HEK293 (cell line): Measurements from ENCODE around the gene OR5L2.

ENCODE experiments used
- ZBTB26 ChIP-seq: fragments of 450-650 bp; formaldehyde crosslinking; optimal IDR thresholded peaks from 2 replicates; pipeline ENCODE3; 2016; ENCODE audit warnings: missing biosample characterization, mild to moderate bottlenecking, missing genetic modification characterization
- ZNF155 ChIP-seq: fragments of 450-650 bp; formaldehyde crosslinking; IDR thresholded peaks from 2 replicates; pipeline ENCODE4 v1.5.1; 2016; ENCODE audit warnings: missing biosample characterization, missing genetic modification characterization

GRCh38 chr11:55806248-55806647 is 20.8 kb upstream of the OR5L2 start:
- TF ChIP-seq ZBTB26 (tag by site-specific recombination) (no peak), ZNF155 (tag by site-specific recombination) (no peak)
